HepG2 (cell line): Measurements from ENCODE around the gene DDX24. TPM values are rescaled to one million over a fixed set of nuclear protein-coding genes. Genes with fewer than 3 reads are reported as not detected.

Experiments used
- ADNP ChIP-seq: sonication (generic); formaldehyde crosslinking; IDR thresholded peaks from 2 replicates; pipeline ENCODE4 v1.4.0; 2020; ENCODE audit warnings: missing genetic modification reagents
- ATF7-NPFF ChIP-seq: sonication (generic); formaldehyde crosslinking; IDR thresholded peaks from 2 replicates; pipeline ENCODE4 v1.8.1; 2023; ENCODE audit warnings: mild to moderate bottlenecking, low read depth, missing genetic modification reagents, moderate library complexity
- CBX2 ChIP-seq, 2 experiments: fragments of 200-600 bp in 1 of 2; sonication (generic); formaldehyde crosslinking in 1 of 2; IDR thresholded peaks; 2 replicates each; pipeline versions ENCODE4 v1.7.0 to v1.8.1; 2018 to 2022; ENCODE audit warnings: low read depth in 2 of 2, low read length in 1 of 2, mild to moderate bottlenecking in 1 of 2, missing genetic modification reagents in 1 of 2
- MAFK ChIP-seq, 2 experiments: IDR thresholded peaks in 1 of 2; conservative IDR thresholded peaks in 1 of 2; 2 replicates each; pipeline ENCODE4 v1.6.1; 2011; ENCODE audit warnings: improper control_type of control experiment in 2 of 2, low read length in 2 of 2
- MTERF4 ChIP-seq: sonication (generic); formaldehyde crosslinking; IDR thresholded peaks from 2 replicates; pipeline ENCODE4 v1.8.0; 2023; ENCODE audit warnings: mild to moderate bottlenecking, missing genetic modification reagents
- PHF21A ChIP-seq: sonication (generic); formaldehyde crosslinking; IDR thresholded peaks from 2 replicates; pipeline ENCODE4 v1.5.0; 2020; ENCODE audit warnings: mild to moderate bottlenecking, missing genetic modification reagents
- XRCC5 ChIP-seq: fragments of 200-400 bp; formaldehyde crosslinking; optimal IDR thresholded peaks from 2 replicates; pipeline ENCODE3; 2017; ENCODE audit warnings: mild to moderate bottlenecking, low read length
- ZNF451 ChIP-seq: sonication (generic); formaldehyde crosslinking; IDR thresholded peaks from 2 replicates; pipeline ENCODE4 v1.5.0; 2020; ENCODE audit warnings: mild to moderate bottlenecking, missing genetic modification reagents
- polyA plus RNA-seq, 8 experiments: library from polyadenylated mRNA; depleted of rRNA in 3 of 8; stranded (reverse) in 7 of 8; unstranded in 1 of 8; fragments of >200 nt; fragmentation: Illumina TruSeq in 4 of 8; extraction: Trizol in 4 of 8; gene quantifications; 2 replicates each; pipeline versions ENCODE4 v1.2.1 to v1.2.3, GENCODE V29; 2011 to 2016; ENCODE audit warnings: low read depth in 4 of 8, missing spikeins in 1 of 8, mixed read lengths in 1 of 8; ENCODE audit not compliant: insufficient read depth in 1 of 8
- total RNA-seq, 5 experiments: library from RNA; depleted of rRNA; stranded (reverse); fragments of >200 nt; fragmentation: Illumina TruSeq; extraction: Trizol; gene quantifications; 2 replicates each; pipeline ENCODE4 v1.2.3, GENCODE V29; 2016; ENCODE audit warnings: low read depth in 1 of 5
- TF ChIP-seq, protein P1 (sequence below): sonication (generic); formaldehyde crosslinking; IDR thresholded peaks from 2 replicates; pipeline ENCODE4 v1.8.1; 2022; ENCODE audit warnings: low read depth, mild to moderate bottlenecking, missing genetic modification reagents
- TF ChIP-seq, protein P2 (sequence below): sonication (generic); formaldehyde crosslinking; IDR thresholded peaks from 2 replicates; pipeline ENCODE4 v1.5.0; 2020; ENCODE audit warnings: mild to moderate bottlenecking, missing genetic modification reagents, borderline replicate concordance

DDX24 gene
- total and polyA plus RNA-seq, 2 of the 13 experiments (the other 11 are each of a cell fraction or from before 2014, with no cell fraction given), result 67.3 to 149 TPM

DNA sequence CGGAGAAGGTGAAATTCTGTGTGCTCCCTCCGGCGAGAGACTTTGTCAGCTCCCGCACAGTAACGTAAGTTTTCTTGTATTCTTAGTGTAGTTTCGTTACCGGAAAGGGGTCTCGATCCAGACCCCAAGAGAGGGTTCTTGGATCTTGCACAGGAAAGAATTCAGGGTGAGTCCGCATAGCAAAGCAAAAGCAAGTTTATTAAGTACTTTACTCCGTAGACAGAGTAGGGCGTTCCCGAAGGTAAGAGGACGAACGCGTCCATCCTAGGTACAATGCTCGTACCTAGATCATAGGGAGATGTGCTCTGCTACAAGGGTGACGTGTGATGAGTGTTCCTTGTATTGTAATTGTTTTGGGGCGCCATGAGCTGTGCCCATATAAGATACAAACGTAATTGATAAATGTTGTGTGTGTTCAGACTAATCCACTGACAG is 401 bp upstream of the DDX24 start (continued):
- TF ChIP-seq, protein P1, sequence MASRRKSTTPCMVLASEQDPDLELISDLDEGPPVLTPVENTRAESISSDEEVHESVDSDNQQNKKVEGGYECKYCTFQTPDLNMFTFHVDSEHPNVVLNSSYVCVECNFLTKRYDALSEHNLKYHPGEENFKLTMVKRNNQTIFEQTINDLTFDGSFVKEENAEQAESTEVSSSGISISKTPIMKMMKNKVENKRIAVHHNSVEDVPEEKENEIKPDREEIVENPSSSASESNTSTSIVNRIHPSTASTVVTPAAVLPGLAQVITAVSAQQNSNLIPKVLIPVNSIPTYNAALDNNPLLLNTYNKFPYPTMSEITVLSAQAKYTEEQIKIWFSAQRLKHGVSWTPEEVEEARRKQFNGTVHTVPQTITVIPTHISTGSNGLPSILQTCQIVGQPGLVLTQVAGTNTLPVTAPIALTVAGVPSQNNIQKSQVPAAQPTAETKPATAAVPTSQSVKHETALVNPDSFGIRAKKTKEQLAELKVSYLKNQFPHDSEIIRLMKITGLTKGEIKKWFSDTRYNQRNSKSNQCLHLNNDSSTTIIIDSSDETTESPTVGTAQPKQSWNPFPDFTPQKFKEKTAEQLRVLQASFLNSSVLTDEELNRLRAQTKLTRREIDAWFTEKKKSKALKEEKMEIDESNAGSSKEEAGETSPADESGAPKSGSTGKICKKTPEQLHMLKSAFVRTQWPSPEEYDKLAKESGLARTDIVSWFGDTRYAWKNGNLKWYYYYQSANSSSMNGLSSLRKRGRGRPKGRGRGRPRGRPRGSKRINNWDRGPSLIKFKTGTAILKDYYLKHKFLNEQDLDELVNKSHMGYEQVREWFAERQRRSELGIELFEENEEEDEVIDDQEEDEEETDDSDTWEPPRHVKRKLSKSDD (CRISPR knock-in tag), result no peak
- TF ChIP-seq MTERF4 (CRISPR knock-in tag), result peak; percentile 60; the same call in 1 of the 2 replicates
- TF ChIP-seq, protein P2, sequence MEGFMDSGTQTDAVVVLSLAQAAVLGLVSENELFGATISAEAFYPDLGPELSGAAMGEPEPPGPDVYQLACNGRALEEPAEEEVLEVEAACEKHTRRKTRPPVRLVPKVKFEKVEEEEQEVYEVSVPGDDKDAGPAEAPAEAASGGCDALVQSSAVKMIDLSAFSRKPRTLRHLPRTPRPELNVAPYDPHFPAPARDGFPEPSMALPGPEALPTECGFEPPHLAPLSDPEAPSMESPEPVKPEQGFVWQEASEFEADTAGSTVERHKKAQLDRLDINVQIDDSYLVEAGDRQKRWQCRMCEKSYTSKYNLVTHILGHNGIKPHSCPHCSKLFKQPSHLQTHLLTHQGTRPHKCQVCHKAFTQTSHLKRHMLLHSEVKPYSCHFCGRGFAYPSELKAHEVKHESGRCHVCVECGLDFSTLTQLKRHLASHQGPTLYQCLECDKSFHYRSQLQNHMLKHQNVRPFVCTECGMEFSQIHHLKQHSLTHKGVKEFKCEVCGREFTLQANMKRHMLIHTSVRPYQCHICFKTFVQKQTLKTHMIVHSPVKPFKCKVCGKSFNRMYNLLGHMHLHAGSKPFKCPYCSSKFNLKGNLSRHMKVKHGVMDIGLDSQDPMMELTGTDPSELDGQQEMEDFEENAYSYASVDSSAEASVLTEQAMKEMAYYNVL (CRISPR knock-in tag), result no peak
- no peak for TF ChIP-seq MAFK (conservative IDR thresholded peaks at IDR 0.05 in 1 of 2, IDR thresholded peaks at IDR 0.05 in 1 of 2; ENCODE audit: low read length in 2 of 2)
- TF ChIP-seq ADNP, result no peak
- TF ChIP-seq CBX2 (IDR thresholded peaks at IDR 0.05; ENCODE audit: low read depth, low read length), result no peak
- TF ChIP-seq CBX2 (CRISPR knock-in tag; IDR thresholded peaks at IDR 0.05; ENCODE audit: low read depth), result no peak
- no peak for TF ChIP-seq ATF7-NPFF
- no peak for TF ChIP-seq PHF21A (CRISPR knock-in tag)
- TF ChIP-seq XRCC5, result peak; percentile 2
- no peak for TF ChIP-seq ZNF451 (CRISPR knock-in tag)
